Hepatocyte (in vitro differentiated cells): ENCODE results near the gene AMPD3. TPM values are rescaled to one million over a fixed set of nuclear protein-coding genes. Genes with fewer than 3 reads are reported as not detected.

Experiments used
- DNase-seq: peaks from one replicate; pipeline ENCODE4 v3.0.0-alpha.2; 2016; ENCODE audit warnings: low spot score
- H2AFZ ChIP-seq: fragments of 200-600 bp; sonication (generic); 2 replicates; pipeline ENCODE4 v1.6.0; 2016; ENCODE audit warnings: antibody characterized with exemption, mild to moderate bottlenecking
- H3K27ac ChIP-seq: fragments of 200-600 bp; sonication (generic); 2 replicates; pipeline ENCODE4 v1.5.1; 2016; ENCODE audit warnings: mild to moderate bottlenecking
- H3K27me3 ChIP-seq: fragments of 200-600 bp; sonication (generic); 2 replicates; pipeline ENCODE4 v1.6.1; 2016
- H3K36me3 ChIP-seq: fragments of 200-600 bp; sonication (generic); replicated peaks from 2 replicates; pipeline ENCODE4 v1.5.1; 2016; ENCODE audit warnings: low read depth; ENCODE audit not compliant: insufficient read depth
- H3K4me1 ChIP-seq: fragments of 200-600 bp; sonication (generic); 2 replicates; pipeline ENCODE4 v1.5.1; 2016; ENCODE audit warnings: mild to moderate bottlenecking, moderate library complexity; ENCODE audit not compliant: insufficient read depth
- H3K4me2 ChIP-seq: fragments of 200-600 bp; sonication (generic); 2 replicates; pipeline ENCODE4 v1.6.0; 2016
- H3K4me3 ChIP-seq: fragments of 200-600 bp; sonication (generic); 2 replicates; pipeline ENCODE4 v1.5.1; 2016; ENCODE audit warnings: mild to moderate bottlenecking
- H3K79me2 ChIP-seq: fragments of 200-600 bp; sonication (generic); 2 replicates; pipeline ENCODE4 v1.6.0; 2017; ENCODE audit warnings: mild to moderate bottlenecking
- H3K9me2 ChIP-seq: fragments of 200-600 bp; sonication (generic); replicated peaks from 2 replicates; pipeline ENCODE4 v1.6.0; 2017; ENCODE audit warnings: mild to moderate bottlenecking; ENCODE audit not compliant: insufficient read depth
- H3K9me3 ChIP-seq: fragments of 200-600 bp; sonication (generic); 2 replicates; pipeline ENCODE4 v1.5.1; 2016; ENCODE audit warnings: low read depth, mild to moderate bottlenecking
- H4K20me1 ChIP-seq: fragments of 200-600 bp; sonication (generic); 2 replicates; pipeline ENCODE4 v1.6.0; 2016; ENCODE audit warnings: mild to moderate bottlenecking; ENCODE audit not compliant: insufficient read depth, poor library complexity, severe bottlenecking
- CTCF ChIP-seq: fragments of 200-600 bp; sonication (generic); IDR thresholded peaks from 2 replicates; pipeline ENCODE4 v1.5.1; 2016; ENCODE audit warnings: antibody characterized with exemption, mild to moderate bottlenecking; ENCODE audit not compliant: poor library complexity
- EZH2 ChIP-seq: fragments of 200-600 bp; sonication (generic); IDR thresholded peaks from 2 replicates; pipeline ENCODE4 v1.6.1; 2016; ENCODE audit warnings: antibody characterized with exemption, mild to moderate bottlenecking, borderline replicate concordance
- EZH2phosphoT487 ChIP-seq: fragments of 200-600 bp; sonication (generic); IDR thresholded peaks from one replicate; pipeline ENCODE4 v1.6.1; 2018; ENCODE audit warnings: antibody characterized with exemption, mild to moderate bottlenecking, low read depth, moderate library complexity; ENCODE audit not compliant: unreplicated experiment, severe bottlenecking
- WGBS: methylation state at CpG from one replicate; pipeline ENCODE4 v1.1.6; 2016; ENCODE audit warnings: low lambda C conversion rate; ENCODE audit errors: missing lambda C conversion rate; 5-methylcytosine and 5-hydroxymethylcytosine counted together
- polyA plus RNA-seq: library from polyadenylated mRNA; unstranded; fragments of >200 nt; fragmentation: Nextera tagmentation; extraction: Ambion mirVana; gene quantifications from 2 replicates; pipeline ENCODE4 v1.2.1, GENCODE V29; 2016
- total RNA-seq: library from RNA; depleted of rRNA; stranded (reverse); fragments of >200 nt; gene quantifications from 2 replicates; pipeline ENCODE4 v1.2.3, GENCODE V29; 2014

The AMPD3 gene
- total and polyA plus RNA-seq, 2 experiments from 2014 or later: 1.8 to 4.1 TPM

- 86% methylated on average over 13 of the region's 13 CpGs for WGBS
- peak; percentile 61 for DNase-seq
Measured at GRCh38 chr11:10490398-10491241, 35.6 kb downstream of the AMPD3 start.

GRCh38 chr11:10492084-10492483 is 37.0 kb downstream of the AMPD3 start:
- H3K36me3 ChIP-seq: no peaks in the 10 kb centered on the region
- no peaks in the 10 kb centered on the region for H3K4me1 ChIP-seq
- H4K20me1 ChIP-seq: no peaks in the 10 kb centered on the region
- no peak overlapping the region for H3K4me2 ChIP-seq
- H3K79me2 ChIP-seq: no peaks in the 10 kb centered on the region
- no peak overlapping the region for H3K27ac ChIP-seq
- 98% methylated on average over 2 of the region's 2 CpGs for WGBS
- no peak overlapping the region for H2AFZ ChIP-seq
- TF ChIP-seq EZH2: no peak
- no peak for TF ChIP-seq EZH2phosphoT487
- TF ChIP-seq CTCF: no peak
- H3K27me3 ChIP-seq: no peaks in the 10 kb centered on the region
- H3K4me3 ChIP-seq: no peak overlapping the region
- no peaks in the 10 kb centered on the region for H3K9me2 ChIP-seq
- H3K9me3 ChIP-seq: no peaks in the 10 kb centered on the region
- no peak for DNase-seq

More at GRCh38 chr11:10490398-10491241, 35.6 kb downstream of the AMPD3 start:
- TF ChIP-seq CTCF (no peak), EZH2 (no peak), EZH2phosphoT487 (no peak)
- H2AFZ ChIP-seq: no peak overlapping the region
- no peak overlapping the region for H3K4me3 ChIP-seq
- no peaks in the 10 kb centered on the region for H4K20me1 ChIP-seq
- no peaks in the 10 kb centered on the region for H3K9me2 ChIP-seq
- H3K4me1 ChIP-seq: no peaks in the 10 kb centered on the region
- H3K36me3 ChIP-seq: no peaks in the 10 kb centered on the region
- no peak overlapping the region for H3K27ac ChIP-seq
- no peaks in the 10 kb centered on the region for H3K9me3 ChIP-seq
- no peaks in the 10 kb centered on the region for H3K79me2 ChIP-seq
- H3K4me2 ChIP-seq: no peak overlapping the region
- no peaks in the 10 kb centered on the region for H3K27me3 ChIP-seq

GRCh38 chr11:10493041-10493663 is 38.1 kb downstream of the AMPD3 start:
- Histone ChIP-seq H3K9me2 (no peaks in the 10 kb centered on the region), H3K4me1 (no peaks in the 10 kb centered on the region), H3K27me3 (no peaks in the 10 kb centered on the region), H3K79me2 (no peaks in the 10 kb centered on the region), H3K9me3 (no peaks in the 10 kb centered on the region), H3K36me3 (no peaks in the 10 kb centered on the region), H2AFZ (no peak overlapping the region), H3K27ac (no peak overlapping the region), H4K20me1 (no peaks in the 10 kb centered on the region), H3K4me2 (no peak overlapping the region), H3K4me3 (no peak overlapping the region)
- no peak for DNase-seq
- TF ChIP-seq CTCF (no peak), EZH2 (no peak), EZH2phosphoT487 (no peak)
- WGBS: 94% methylated on average over 18 of the region's 18 CpGs
